ENCODE data around the gene SMAD2. TPM values are rescaled to one million over a fixed set of nuclear protein-coding genes. Genes with fewer than 3 reads are reported as not detected.

Gene SMAD2
- total RNA-seq, 1 donor from 2014 or later, result 97.3 TPM

DNA sequence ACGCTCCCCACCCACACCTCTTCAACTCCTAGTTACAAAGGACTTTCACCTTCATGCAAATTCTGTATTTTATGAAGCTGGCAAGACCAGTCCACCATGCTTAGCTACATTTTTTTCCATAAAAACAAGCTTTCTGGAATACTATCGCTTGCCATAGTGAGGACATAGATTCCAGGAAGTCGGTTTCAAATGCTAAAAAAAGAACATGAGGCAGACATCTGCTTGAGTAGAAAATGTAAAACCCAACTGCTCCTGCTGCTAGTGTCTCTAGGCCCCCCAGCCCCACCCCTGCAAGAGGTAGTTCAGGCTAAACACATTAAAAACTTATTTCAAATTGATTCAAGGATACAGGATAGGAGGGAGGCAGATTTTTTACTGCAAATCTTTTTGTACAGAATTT, 148.9 kb downstream of the SMAD2 start:
- no peaks in the 10 kb centered on the region for H3K4me1 Mint-ChIP-seq
- H3K36me3 Mint-ChIP-seq (ENCODE audit: low read depth), result peaks cover 2% of the 10 kb centered on the region
- intact Hi-C loops (cut with micrococcal nuclease), result no loop called here
- ChIA-PET CTCF (no interaction called here), POLR2A (no interaction called here)
- ATAC-seq (ENCODE audit: low read depth) (no peak), DNase-seq (no peak)
- peaks cover 18% of the 10 kb centered on the region for H3K9me3 Mint-ChIP-seq
- TF ChIP-seq, protein P1, sequence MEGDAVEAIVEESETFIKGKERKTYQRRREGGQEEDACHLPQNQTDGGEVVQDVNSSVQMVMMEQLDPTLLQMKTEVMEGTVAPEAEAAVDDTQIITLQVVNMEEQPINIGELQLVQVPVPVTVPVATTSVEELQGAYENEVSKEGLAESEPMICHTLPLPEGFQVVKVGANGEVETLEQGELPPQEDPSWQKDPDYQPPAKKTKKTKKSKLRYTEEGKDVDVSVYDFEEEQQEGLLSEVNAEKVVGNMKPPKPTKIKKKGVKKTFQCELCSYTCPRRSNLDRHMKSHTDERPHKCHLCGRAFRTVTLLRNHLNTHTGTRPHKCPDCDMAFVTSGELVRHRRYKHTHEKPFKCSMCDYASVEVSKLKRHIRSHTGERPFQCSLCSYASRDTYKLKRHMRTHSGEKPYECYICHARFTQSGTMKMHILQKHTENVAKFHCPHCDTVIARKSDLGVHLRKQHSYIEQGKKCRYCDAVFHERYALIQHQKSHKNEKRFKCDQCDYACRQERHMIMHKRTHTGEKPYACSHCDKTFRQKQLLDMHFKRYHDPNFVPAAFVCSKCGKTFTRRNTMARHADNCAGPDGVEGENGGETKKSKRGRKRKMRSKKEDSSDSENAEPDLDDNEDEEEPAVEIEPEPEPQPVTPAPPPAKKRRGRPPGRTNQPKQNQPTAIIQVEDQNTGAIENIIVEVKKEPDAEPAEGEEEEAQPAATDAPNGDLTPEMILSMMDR (IDR thresholded peaks at IDR 0.05), result no peak
- H3K4me3 Mint-ChIP-seq, result no peak overlapping the region
- no peak overlapping the region for H3K27ac Mint-ChIP-seq
- peaks cover 10% of the 10 kb centered on the region for H3K27me3 Mint-ChIP-seq

DNA sequence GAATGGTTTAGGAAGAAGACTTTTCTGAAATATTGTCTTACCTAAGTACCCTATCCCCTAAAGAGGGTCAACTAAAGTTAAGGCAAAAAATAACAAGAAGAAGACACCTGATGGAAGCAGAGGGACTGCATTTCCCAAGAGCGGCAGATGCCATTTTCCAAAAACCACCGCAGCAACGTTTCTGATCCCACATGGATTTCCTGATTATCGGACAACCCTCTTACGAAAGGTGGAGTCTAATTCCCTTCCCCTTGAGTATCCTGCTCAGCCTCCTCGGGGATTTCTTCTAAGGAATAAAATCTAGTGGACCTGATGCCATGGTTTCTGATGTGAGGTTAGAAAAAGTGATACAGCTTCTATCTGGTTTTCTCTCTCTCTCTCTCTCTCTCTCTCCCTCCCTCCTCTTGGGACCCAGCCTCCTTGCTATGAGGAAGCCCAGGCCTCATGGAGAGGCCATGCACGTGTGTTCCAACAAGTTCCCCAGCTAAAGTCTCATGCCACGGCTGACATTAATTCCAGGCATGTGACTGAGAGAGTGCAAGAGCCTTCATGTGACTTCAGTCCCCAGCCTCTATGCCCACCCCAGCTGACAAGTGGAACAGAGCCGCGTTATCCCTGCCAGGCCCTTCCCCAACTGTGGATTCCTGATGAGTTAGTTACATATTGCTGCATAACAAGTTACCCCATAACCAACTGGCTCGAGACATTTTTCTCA, 150.3 kb downstream of the SMAD2 start:
- no peaks in the 10 kb centered on the region for H3K4me1 Mint-ChIP-seq
- ChIA-PET CTCF (no interaction called here), POLR2A (no interaction called here)
- peaks cover 17% of the 10 kb centered on the region for H3K9me3 Mint-ChIP-seq
- no peak for ATAC-seq (ENCODE audit: low read depth)
- TF ChIP-seq, protein P1 (IDR thresholded peaks at IDR 0.05), result no peak
- no peak for DNase-seq
- no peak overlapping the region for H3K27ac Mint-ChIP-seq
- H3K4me3 Mint-ChIP-seq, result no peak overlapping the region
- H3K36me3 Mint-ChIP-seq (ENCODE audit: low read depth), result peaks cover 2% of the 10 kb centered on the region
- intact Hi-C loops (cut with micrococcal nuclease), result no loop called here
- peaks cover 10% of the 10 kb centered on the region for H3K27me3 Mint-ChIP-seq

DNA sequence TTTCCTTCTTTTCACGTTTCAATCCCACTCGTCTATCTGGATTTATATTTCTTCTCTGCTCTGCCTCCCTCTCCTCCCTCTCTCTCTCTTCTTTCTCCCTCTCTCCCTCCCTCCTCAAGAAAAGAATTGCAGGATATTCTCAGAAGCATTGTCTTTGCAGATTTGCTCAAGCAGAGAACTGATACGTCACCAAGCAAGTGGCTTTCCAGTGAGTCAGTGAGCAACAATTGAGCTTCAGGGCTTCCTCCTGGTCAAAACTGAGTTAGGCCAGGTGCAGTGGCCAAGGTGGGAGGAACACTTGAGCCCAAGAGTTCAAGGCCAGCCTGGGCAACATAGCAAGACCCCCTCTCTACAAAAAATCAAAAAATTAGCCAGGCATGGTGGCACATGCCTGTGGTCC, 151.1 kb downstream of the SMAD2 start:
- intact Hi-C loops (cut with micrococcal nuclease), result no loop called here
- CTCF ChIA-PET, result no interaction called here

DNA sequence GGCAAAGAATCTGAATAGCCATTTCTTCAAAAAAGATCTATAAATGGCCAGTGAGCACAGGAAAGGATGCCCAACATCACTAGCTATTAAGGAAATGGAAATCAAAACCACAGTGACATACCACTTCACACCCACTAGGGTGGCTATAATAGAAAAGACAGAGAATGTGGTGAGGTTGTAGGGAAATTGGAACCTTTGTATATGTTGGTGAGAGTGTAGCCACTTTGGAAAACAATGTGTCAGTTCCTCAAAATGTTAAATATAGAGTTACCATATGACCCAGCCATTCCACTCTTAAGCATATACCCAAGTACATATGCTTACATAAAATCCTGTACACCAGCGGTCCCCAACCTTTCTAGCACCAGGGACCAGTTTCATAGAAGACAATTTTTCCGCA, 152.8 kb downstream of the SMAD2 start:
- H3K27me3 Mint-ChIP-seq, result peaks cover 22% of the 10 kb centered on the region
- ATAC-seq (ENCODE audit: low read depth) (no peak), DNase-seq (no peak)
- H3K36me3 Mint-ChIP-seq (ENCODE audit: low read depth), result no peaks in the 10 kb centered on the region
- POLR2A ChIA-PET, result no interaction called here
- no peak overlapping the region for H3K27ac Mint-ChIP-seq
- intact Hi-C loops (cut with micrococcal nuclease), result no loop called here
- TF ChIP-seq, protein P1 (IDR thresholded peaks at IDR 0.05), result no peak
- H3K4me1 Mint-ChIP-seq, result no peaks in the 10 kb centered on the region
- CTCF ChIA-PET, result no interaction called here
- peaks cover 5% of the 10 kb centered on the region for H3K9me3 Mint-ChIP-seq
- H3K4me3 Mint-ChIP-seq, result no peak overlapping the region

More for the DNA sequence above, 151.1 kb downstream of the SMAD2 start:
- TF ChIP-seq, protein P1 (IDR thresholded peaks at IDR 0.05), result no peak
- no peak for DNase-seq
- no peaks in the 10 kb centered on the region for H3K4me1 Mint-ChIP-seq
- no peak overlapping the region for H3K4me3 Mint-ChIP-seq
- H3K36me3 Mint-ChIP-seq (ENCODE audit: low read depth), result peaks cover 2% of the 10 kb centered on the region
- H3K9me3 Mint-ChIP-seq, result peaks cover 12% of the 10 kb centered on the region
- ATAC-seq (ENCODE audit: low read depth), result no peak
- no peak overlapping the region for H3K27ac Mint-ChIP-seq
- POLR2A ChIA-PET, result no interaction called here
- H3K27me3 Mint-ChIP-seq, result peaks cover 14% of the 10 kb centered on the region

DNA sequence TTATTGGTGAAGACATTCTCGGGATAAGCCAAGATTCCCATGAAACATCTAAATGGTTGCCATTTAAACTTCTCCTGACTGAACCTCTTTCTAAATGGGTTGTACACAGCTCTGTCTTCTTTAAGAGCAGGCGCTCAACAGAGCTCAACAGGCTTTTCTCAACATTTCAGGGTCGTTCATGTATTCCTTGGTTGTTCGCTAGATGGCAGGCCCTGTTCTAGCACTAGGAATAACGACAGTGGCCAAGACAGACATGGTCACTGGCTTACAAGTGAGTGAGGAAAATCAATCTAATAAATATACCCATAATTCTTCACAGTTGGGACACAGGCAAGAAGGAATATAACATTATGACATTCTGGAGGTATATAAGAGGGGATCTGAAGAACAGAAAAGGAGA, 154.5 kb downstream of the SMAD2 start:
- H3K27ac Mint-ChIP-seq, result no peak overlapping the region
- peaks cover 15% of the 10 kb centered on the region for H3K27me3 Mint-ChIP-seq
- H3K4me3 Mint-ChIP-seq, result no peak overlapping the region
- H3K9me3 Mint-ChIP-seq, result peaks cover under 1% of the 10 kb centered on the region
- TF ChIP-seq, protein P1 (IDR thresholded peaks at IDR 0.05), result no peak
- DNase-seq (no peak), ATAC-seq (ENCODE audit: low read depth) (no peak)
- no peaks in the 10 kb centered on the region for H3K4me1 Mint-ChIP-seq
- POLR2A ChIA-PET, result no interaction called here
- H3K36me3 Mint-ChIP-seq (ENCODE audit: low read depth), result no peaks in the 10 kb centered on the region
- CTCF ChIA-PET, result no interaction called here
- intact Hi-C loops (cut with micrococcal nuclease), result no loop called here

All from activated B cell treated with CpG ODN at 0.5 μM for 24 hours (primary cell).